ENCODE data around the gene AIM2.
"Not testable (repeated sequence)": the region's sequence is repeated elsewhere in the genome, so short reads cannot be mapped to it uniquely, and the experiment has no call there.

Gene AIM2

DNA sequence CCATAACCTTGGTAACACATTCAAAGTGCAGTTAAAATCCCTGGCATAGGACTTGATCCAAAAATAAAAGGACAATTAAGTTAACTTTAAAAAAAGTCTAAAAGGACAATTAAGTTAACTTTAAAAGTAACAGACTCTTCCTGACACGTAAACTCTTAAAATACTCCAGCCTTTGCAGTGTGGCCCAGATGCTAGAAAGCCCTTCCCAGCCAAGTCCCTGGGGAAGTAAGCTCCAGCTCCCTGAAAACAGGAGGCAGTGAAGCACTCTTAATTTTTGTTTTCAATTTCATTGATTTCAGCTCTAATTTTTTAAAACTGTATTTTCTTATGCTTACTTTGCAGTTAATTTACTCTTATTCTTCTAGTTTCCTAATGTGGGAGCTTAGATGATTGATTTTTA lies 5.1 kb upstream of the AIM2 start:
- DNase-seq (ENCODE audit: extremely low read depth in 1 of 2, low read depth in 1 of 2), result no peak

- DNase-seq (ENCODE audit: extremely low read depth in 1 of 2, low read depth in 1 of 2), result no peak
Observed at GRCh38 chr1:159079525-159079924, 3.0 kb upstream of the AIM2 start.

DNA sequence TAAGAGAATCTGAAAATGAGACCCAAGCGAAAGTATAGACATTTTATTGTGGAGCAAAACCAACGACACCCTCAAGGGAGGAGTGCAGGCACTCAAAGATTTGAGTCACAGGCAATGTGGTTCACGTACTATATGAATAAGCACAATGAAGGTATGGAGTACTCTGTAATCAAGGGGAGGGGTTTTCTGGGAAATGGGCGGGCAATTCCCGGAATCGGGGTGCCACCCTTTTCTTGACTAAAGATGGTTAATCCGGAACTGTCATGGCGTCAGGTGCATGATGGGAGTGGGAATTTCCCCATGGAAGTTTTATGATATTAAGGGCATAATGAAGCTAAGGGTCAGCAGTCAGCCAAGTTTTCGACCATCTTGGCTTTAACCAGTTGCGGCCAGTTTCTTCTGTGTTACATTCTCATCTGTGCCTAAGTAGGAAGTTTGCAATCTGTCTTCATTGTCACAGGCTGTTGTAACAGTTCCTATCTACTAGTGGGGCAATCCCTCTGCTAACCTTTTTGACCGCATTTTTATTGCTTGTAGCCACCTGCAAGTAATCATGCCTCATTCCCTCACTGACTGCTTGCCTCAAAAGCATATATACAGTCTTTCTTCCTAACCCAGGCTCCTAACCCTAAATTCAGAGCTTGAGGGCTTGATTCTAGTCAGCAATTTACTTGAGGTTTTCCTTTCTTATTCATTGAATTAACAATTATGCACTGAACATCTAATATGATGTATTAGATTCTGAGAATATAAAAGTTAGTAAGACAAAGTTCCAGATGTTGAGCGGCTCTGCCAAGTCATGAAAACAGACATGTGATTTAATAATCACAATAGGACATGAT lies 775 bp upstream of the AIM2 start:
- peak; percentile 83 to 94 for DNase-seq (ENCODE audit: extremely low read depth in 1 of 2, low read depth in 1 of 2)

GRCh38 chr1:159071970-159072582 lies 4.5 kb downstream of the AIM2 start:
- no peak for DNase-seq (ENCODE audit: extremely low read depth in 1 of 2, low read depth in 1 of 2)

GRCh38 chr1:159068886-159069285 lies 7.7 kb downstream of the AIM2 start:
- DNase-seq (ENCODE audit: extremely low read depth in 1 of 2, low read depth in 1 of 2), result no peak

GRCh38 chr1:159067699-159068621 lies 8.6 kb downstream of the AIM2 start:
- DNase-seq (ENCODE audit: extremely low read depth in 1 of 2, low read depth in 1 of 2), result no peak

DNA sequence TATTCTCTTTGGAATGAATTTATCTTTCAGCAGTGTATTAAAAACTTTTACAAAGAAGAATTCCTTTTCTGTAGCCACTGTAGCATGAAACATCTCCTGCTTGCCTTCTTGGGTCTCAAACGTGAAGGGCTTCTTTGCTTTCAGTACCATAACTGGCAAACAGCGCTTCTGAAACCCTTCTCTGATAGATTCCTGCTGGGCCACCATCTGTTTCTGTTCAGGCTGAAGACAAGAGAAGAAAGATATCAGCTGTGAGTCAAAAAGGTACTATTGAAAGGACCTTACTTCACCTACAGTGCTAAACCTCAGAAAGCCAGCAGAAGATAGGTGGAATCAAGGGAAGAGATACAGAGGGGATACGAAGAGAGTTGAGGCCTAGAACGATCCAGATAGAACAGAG lies 10.5 kb downstream of the AIM2 start:
- DNase-seq (ENCODE audit: extremely low read depth in 1 of 2, low read depth in 1 of 2), result no peak

DNA sequence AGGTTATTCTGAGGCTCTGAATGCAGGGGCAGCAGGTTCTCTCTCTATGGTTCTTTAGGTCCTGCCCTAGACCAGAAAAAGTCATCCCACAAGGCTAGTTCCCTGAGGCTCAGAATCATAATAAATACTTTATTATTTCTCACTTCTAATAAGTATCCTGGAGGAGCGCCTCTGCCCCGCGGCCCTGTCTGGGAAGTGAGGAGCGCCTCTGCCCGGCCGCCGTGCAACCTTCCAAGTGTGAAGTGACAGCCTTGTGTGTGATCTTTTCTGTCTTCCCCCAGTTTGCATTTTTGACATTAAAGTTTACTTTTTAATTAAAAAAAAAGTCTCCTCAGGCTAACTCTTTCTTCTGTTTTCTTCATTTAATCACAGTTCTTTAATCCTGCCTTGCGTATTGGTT lies 11.5 kb downstream of the AIM2 start:
- no peak for DNase-seq (ENCODE audit: extremely low read depth in 1 of 2, low read depth in 1 of 2)

GRCh38 chr1:159058751-159059150 lies 17.8 kb downstream of the AIM2 start:
- DNase-seq (ENCODE audit: extremely low read depth in 1 of 2, low read depth in 1 of 2), result no peak

GRCh38 chr1:159056069-159056698 lies 20.4 kb downstream of the AIM2 start:
- DNase-seq (ENCODE audit: extremely low read depth in 1 of 2, low read depth in 1 of 2), result no peak

DNA sequence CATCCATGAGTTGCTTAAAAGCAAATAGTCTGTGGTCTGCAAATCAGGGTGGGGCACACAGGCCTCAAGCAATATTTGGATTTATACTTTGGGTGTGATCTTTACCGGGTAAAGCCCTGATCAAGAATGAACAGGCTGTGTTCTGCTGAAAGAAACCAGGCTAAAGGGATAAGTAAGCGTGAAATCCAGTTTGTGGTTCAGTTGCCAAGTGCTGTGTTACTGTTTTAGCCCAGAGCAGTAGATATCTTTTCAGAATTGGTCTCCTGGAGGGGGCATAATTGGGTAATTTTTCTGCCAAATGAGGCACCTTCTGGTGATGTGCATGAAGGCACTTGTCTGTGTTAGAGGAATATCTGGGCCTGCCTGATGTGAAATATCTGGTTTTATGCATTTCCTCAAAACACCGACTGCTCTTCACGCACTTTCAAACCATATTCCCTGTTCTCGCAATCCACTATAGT lies 21.4 kb downstream of the AIM2 start:
- DNase-seq (ENCODE audit: extremely low read depth in 1 of 2, low read depth in 1 of 2), result no peak

DNA sequence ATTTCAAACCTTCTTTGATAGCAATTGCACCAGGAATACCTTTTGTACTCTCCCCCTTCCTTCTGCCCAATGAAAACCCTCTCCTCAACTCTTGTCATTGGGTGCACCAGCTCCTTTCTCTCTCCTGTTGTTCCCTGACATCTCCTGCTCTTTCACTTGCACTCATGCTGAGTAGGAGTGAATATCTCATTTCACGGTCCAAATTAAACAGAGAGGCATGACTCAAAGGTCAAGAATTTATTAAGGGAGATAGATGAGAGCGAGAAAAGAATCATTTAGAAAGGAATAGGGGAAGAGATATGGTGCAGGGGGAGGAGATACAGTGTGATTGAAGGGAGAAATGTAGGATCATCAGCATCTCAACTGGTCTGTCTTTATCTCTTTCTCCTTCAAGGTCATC lies 22.1 kb downstream of the AIM2 start:
- no peak for DNase-seq (ENCODE audit: extremely low read depth in 1 of 2, low read depth in 1 of 2)

DNA sequence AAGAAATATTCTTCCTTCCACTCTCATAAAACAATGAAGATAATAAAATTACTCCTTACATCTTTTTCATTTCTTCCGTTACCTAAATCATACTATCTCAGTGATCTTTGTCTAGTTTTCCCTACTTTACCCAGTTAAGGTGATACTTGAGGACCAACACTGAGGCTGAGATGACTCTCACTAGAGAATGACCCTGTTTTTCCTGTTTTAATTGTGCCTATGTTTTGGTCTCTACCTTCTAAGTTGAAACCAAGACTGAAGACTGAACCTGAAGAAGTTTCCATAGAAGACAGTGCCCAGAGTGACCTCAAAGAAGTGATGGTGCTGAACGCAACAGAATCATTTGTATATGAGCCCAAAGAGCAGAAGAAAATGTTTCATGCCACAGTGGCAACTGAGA lies 25.1 kb downstream of the AIM2 start:
- DNase-seq (ENCODE audit: extremely low read depth in 1 of 2, low read depth in 1 of 2), result no peak

DNA sequence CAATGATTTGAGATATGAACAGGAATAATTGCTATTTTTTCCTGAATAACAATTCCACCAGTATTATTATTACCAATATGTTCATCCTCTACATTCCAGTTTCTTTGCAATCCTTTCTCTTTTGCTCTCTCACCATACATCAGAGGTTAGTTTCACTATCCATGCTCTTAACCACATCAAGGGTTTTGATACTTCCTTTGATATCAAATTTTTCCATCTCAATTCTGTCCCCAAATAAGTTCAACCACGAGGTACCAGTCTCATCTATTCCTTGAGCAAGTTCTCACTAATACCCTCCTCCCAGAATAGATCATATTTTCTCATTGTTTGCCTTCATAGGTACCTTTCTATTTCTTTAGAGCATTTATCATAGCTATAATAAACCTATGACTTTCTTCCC lies 30.1 kb downstream of the AIM2 start:
- DNase-seq (ENCODE audit: extremely low read depth in 1 of 2, low read depth in 1 of 2), result not testable (repeated sequence)

- no peak for DNase-seq (ENCODE audit: extremely low read depth in 1 of 2, low read depth in 1 of 2)
Observed at GRCh38 chr1:159040893-159041724, 35.5 kb downstream of the AIM2 start.

DNA sequence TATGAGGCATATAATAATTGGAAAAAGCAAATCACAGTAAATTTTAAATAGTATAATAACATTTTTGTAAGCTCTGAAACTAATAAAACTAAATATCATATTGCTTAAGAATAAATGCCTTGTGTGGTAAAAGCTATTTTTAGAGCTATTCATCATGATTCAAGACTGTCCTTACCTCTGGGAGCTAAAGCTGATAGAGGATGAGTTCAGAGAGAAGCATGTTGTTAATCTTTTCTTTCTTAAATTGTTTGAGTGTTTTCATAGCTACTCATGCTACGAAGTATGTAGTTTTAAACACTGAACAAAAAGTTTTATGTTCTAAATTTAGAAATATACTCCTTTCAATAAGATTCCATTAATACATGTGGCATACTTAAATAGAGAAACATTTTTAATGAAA lies 36.4 kb downstream of the AIM2 start:
- no peak for DNase-seq (ENCODE audit: extremely low read depth in 1 of 2, low read depth in 1 of 2)

GRCh38 chr1:159030877-159031447 lies 45.6 kb downstream of the AIM2 start:
- no peak for DNase-seq (ENCODE audit: extremely low read depth in 1 of 2, low read depth in 1 of 2)

GRCh38 chr1:159030311-159030710 lies 46.3 kb downstream of the AIM2 start:
- DNase-seq (ENCODE audit: extremely low read depth in 1 of 2, low read depth in 1 of 2), result no peak

DNA sequence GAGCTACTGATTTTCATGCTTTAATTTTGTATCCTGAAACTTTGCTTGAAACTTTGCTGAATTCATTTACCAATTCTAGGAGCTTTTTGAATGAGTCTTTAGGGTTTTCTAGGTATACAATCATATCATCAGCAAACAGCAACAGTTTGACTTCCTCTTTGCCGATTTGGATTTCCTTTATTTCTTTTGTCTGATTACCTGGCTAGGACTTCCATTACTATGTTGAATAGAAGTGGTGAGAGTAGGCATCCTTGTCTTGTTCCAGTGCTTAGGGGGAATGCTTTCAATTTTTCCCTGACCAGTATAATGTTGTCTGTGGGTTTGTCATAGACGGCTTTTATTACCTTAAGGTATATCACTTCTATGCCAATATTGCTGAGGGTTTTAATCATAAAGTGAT lies 49.7 kb downstream of the AIM2 start:
- not testable (repeated sequence) for DNase-seq (ENCODE audit: extremely low read depth in 1 of 2, low read depth in 1 of 2)

DNA sequence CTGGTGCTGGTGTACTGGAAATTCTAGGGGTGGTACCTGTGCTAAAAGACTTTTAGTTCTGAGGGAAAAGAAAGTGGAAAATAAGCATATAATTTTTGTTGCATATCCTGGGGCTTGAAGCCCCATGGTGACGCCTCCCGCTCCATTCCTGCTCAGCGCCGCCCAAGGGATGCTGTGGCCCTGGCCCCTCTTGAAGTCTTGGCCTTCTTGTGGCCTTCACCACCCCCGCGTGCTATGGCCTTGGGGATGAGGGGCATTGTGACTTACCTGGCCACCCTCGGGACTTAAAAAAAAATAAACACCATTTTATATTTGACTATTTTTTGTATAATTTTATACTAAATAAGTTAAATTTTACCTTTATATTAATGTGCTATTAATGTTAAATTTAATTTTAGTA lies 51.5 kb downstream of the AIM2 start:
- no peak for DNase-seq (ENCODE audit: extremely low read depth in 1 of 2, low read depth in 1 of 2)

Data from stimulated activated CD8-positive, alpha-beta memory T cell treated with anti-CD3 and anti-CD28 coated beads, Interleukin-7, amount 100 ng/mL, for 48 hours (primary cell).